Measurements from ENCODE around the gene COX4I1. TPM values are rescaled to one million over a fixed set of nuclear protein-coding genes. Genes with fewer than 3 reads are reported as not detected.
"Not testable (repeated sequence)": the region's sequence is repeated elsewhere in the genome, so short reads cannot be mapped to it uniquely, and the experiment has no call there.

Gene COX4I1
- total RNA-seq, 1 experiment from 2014 or later, result 875 TPM

- DNase-seq (ENCODE audit: low spot score), result no peak
Observed at GRCh38 chr16:85824161-85825135, 25.0 kb downstream of the COX4I1 start.

- DNase-seq (ENCODE audit: low spot score), result no peak
Observed at GRCh38 chr16:85825326-85825725, 25.8 kb downstream of the COX4I1 start.

GRCh38 chr16:85826686-85827247 lies 27.3 kb downstream of the COX4I1 start:
- DNase-seq (ENCODE audit: low spot score), result no peak

- DNase-seq (ENCODE audit: low spot score), result no peak
Observed at GRCh38 chr16:85828166-85828565, 28.7 kb downstream of the COX4I1 start.

GRCh38 chr16:85829171-85829719 lies 29.8 kb downstream of the COX4I1 start:
- no peak for DNase-seq (ENCODE audit: low spot score)

- no peak for DNase-seq (ENCODE audit: low spot score)
Observed at GRCh38 chr16:85829751-85830445, 30.4 kb downstream of the COX4I1 start.

GRCh38 chr16:85830821-85831220 lies 31.3 kb downstream of the COX4I1 start:
- DNase-seq (ENCODE audit: low spot score), result no peak

GRCh38 chr16:85832570-85833218 lies 33.2 kb downstream of the COX4I1 start:
- no peak for DNase-seq (ENCODE audit: low spot score)

- no peak for DNase-seq (ENCODE audit: low spot score)
Observed at GRCh38 chr16:85833219-85833920, 33.9 kb downstream of the COX4I1 start.

- DNase-seq (ENCODE audit: low spot score), result no peak
Observed at GRCh38 chr16:85834741-85835140, 35.2 kb downstream of the COX4I1 start.

- DNase-seq (ENCODE audit: low spot score), result no peak
Observed at GRCh38 chr16:85835227-85835751, 35.8 kb downstream of the COX4I1 start.

- no peak for DNase-seq (ENCODE audit: low spot score)
Observed at GRCh38 chr16:85835956-85836705, 36.6 kb downstream of the COX4I1 start.

GRCh38 chr16:85836706-85837582 lies 37.4 kb downstream of the COX4I1 start:
- DNase-seq (ENCODE audit: low spot score), result no peak

- not testable (repeated sequence) for DNase-seq (ENCODE audit: low spot score)
Observed at GRCh38 chr16:85837654-85838053, 38.2 kb downstream of the COX4I1 start.

- DNase-seq (ENCODE audit: low spot score), result no peak
Observed at GRCh38 chr16:85838381-85838780, 38.9 kb downstream of the COX4I1 start.

GRCh38 chr16:85838876-85839585 lies 39.5 kb downstream of the COX4I1 start:
- no peak for DNase-seq (ENCODE audit: low spot score)

- DNase-seq (ENCODE audit: low spot score), result no peak
Observed at GRCh38 chr16:85839681-85840240, 40.3 kb downstream of the COX4I1 start.

- no peak for DNase-seq (ENCODE audit: low spot score)
Observed at GRCh38 chr16:85840395-85840794, 40.9 kb downstream of the COX4I1 start.
